Kidney (tissue), 14 donors: ENCODE measurements around the gene NHLRC4. TPM values are rescaled to one million over a fixed set of nuclear protein-coding genes. Genes with fewer than 3 reads are reported as not detected.
"Not testable (repeated sequence)": the region's sequence is repeated elsewhere in the genome, so short reads cannot be mapped to it uniquely, and the experiment has no call there.

Experiments
- DNase-seq, 5 donors: peaks; one replicate each; pipeline ENCODE4 v3.0.0-alpha.2; 2013 to 2020
- FAIRE-seq: peaks from 2 replicates; lab custom pipeline; 2012; peaks lifted over from hg19 to GRCh38; lab: Jason Lieb, UNC
- H3K27ac ChIP-seq, 2 donors: one replicate each; pipeline ENCODE4 v1.7.0; 2013; ENCODE audit warnings: low read depth in 2 of 2, low read length in 2 of 2, inconsistent platforms in 1 of 2
- H3K27me3 ChIP-seq: one replicate; pipeline ENCODE4 v1.7.1; 2013; ENCODE audit warnings: low read length, inconsistent platforms; ENCODE audit not compliant: control insufficient read depth, insufficient read depth
- H3K36me3 ChIP-seq, 3 donors: one replicate each; pipeline versions ENCODE4 v1.7.0 to v1.7.1; 2013; ENCODE audit warnings: low read length in 3 of 3, control low read depth in 1 of 3, inconsistent platforms in 1 of 3; ENCODE audit not compliant: insufficient read depth in 3 of 3, control insufficient read depth in 2 of 3
- H3K4me1 ChIP-seq, 3 donors: one replicate each; pipeline versions ENCODE4 v1.7.0 to v1.7.1; 2013; ENCODE audit warnings: low read length in 3 of 3, inconsistent platforms in 1 of 3, low read depth in 1 of 3; ENCODE audit not compliant: control insufficient read depth in 2 of 3, insufficient read depth in 2 of 3
- H3K4me3 ChIP-seq, 3 donors: one replicate each; pipeline versions ENCODE4 v1.7.0 to v1.8.1; 2013; ENCODE audit warnings: low read length in 3 of 3, control low read depth in 1 of 3, inconsistent platforms in 1 of 3
- H3K9ac ChIP-seq, 3 donors: one replicate each; pipeline versions ENCODE4 v1.7.0 to v1.7.1; 2013; ENCODE audit warnings: low read length in 3 of 3, control low read depth in 1 of 3, inconsistent platforms in 1 of 3
- H3K9me3 ChIP-seq, 3 donors: one replicate each; pipeline versions ENCODE4 v1.7.0 to v1.7.1; 2013; ENCODE audit warnings: low read length in 3 of 3, control low read depth in 1 of 3, inconsistent platforms in 1 of 3; ENCODE audit not compliant: control insufficient read depth in 2 of 3, insufficient read depth in 1 of 3
- intact Hi-C: fragments of 100-400 bp; cut with DNase I; formaldehyde crosslinking; loops from one replicate; pipeline ENCODE4 v1.11.1; 2022
- polyA plus RNA-seq: library from polyadenylated mRNA; stranded (reverse); fragments of 350-450 nt; fragmentation: Illumina TruSeq; extraction: RNeasy Lipid Tissue Mini Kit (QIAGEN cat#74804); gene quantifications from one replicate; pipeline ENCODE4 v1.2.3, GENCODE V29; 2014; ENCODE audit warnings: low read depth, low replicate concordance; ENCODE audit not compliant: insufficient read depth
- total RNA-seq: library from RNA; stranded (reverse); fragmentation: NEBNext Ultra II Directional; extraction: Animal tissue kit (Norgen Biotek cat#: 25700); gene quantifications from one replicate; pipeline ENCODE4 v1.2.1, GENCODE V29; 2021
- TF ChIP-seq, protein P1 (sequence below): IDR thresholded peaks from 3 replicates; pipeline ENCODE4 v1.5.1; 2012; ENCODE audit warnings: mild to moderate bottlenecking, moderate library complexity, borderline replicate concordance; ENCODE audit not compliant: insufficient read depth; ENCODE audit errors: extremely low read depth
- donor health status: control.
- donor health status: control.
- donor health status: control.
- donor health status: control.
- donor health status: control.
- donor health status: DM: yes; HTN: yes; CAD: no.
- donor health status: Normal renal cell carcinoma (clear cell type).

Gene NHLRC4
- total and polyA plus RNA-seq, 2 donors from 2014 or later = 3.3 to 17.4 TPM

DNA sequence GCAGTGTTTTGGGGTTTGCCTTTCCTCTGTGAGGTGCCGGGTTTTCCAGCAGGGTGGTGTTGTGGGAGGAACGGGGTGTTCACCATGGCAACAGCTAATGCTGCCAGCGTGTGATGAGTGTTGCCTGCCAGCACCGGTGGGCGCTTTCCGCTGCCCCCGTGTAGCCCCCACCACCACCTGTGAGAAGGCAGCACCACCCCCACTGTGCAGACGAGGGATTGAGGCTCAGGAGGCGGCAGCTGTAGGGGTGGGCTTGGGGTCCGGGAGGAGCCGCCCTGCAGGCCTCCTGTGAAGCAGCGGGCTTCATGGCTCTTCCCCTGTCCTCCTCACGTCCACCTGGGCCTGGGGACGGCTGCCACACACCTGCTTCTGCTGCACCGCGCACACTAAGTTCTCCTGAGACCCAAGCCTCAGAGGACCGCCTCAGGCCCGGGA is 28.3 kb downstream of the NHLRC4 start:
- TF ChIP-seq, protein P1, sequence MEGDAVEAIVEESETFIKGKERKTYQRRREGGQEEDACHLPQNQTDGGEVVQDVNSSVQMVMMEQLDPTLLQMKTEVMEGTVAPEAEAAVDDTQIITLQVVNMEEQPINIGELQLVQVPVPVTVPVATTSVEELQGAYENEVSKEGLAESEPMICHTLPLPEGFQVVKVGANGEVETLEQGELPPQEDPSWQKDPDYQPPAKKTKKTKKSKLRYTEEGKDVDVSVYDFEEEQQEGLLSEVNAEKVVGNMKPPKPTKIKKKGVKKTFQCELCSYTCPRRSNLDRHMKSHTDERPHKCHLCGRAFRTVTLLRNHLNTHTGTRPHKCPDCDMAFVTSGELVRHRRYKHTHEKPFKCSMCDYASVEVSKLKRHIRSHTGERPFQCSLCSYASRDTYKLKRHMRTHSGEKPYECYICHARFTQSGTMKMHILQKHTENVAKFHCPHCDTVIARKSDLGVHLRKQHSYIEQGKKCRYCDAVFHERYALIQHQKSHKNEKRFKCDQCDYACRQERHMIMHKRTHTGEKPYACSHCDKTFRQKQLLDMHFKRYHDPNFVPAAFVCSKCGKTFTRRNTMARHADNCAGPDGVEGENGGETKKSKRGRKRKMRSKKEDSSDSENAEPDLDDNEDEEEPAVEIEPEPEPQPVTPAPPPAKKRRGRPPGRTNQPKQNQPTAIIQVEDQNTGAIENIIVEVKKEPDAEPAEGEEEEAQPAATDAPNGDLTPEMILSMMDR = no peak
- FAIRE-seq = no peak
- peaks cover 0 to 5% (median 2%) of the 10 kb centered on the region in 3 donors for H3K36me3 ChIP-seq
- H3K27me3 ChIP-seq = no peaks in the 10 kb centered on the region
- no peak overlapping the region for H3K4me3 ChIP-seq
- intact Hi-C loops = no loop called here
- no peak overlapping the region for H3K27ac ChIP-seq
- H3K4me1 ChIP-seq = peaks cover 6 to 47% (median 30%) of the 10 kb centered on the region in 3 donors
- no peak overlapping the region for H3K9ac ChIP-seq
- peak in 1 of 5 donors; percentile 38 for DNase-seq
- no peaks in the 10 kb centered on the region for H3K9me3 ChIP-seq

DNA sequence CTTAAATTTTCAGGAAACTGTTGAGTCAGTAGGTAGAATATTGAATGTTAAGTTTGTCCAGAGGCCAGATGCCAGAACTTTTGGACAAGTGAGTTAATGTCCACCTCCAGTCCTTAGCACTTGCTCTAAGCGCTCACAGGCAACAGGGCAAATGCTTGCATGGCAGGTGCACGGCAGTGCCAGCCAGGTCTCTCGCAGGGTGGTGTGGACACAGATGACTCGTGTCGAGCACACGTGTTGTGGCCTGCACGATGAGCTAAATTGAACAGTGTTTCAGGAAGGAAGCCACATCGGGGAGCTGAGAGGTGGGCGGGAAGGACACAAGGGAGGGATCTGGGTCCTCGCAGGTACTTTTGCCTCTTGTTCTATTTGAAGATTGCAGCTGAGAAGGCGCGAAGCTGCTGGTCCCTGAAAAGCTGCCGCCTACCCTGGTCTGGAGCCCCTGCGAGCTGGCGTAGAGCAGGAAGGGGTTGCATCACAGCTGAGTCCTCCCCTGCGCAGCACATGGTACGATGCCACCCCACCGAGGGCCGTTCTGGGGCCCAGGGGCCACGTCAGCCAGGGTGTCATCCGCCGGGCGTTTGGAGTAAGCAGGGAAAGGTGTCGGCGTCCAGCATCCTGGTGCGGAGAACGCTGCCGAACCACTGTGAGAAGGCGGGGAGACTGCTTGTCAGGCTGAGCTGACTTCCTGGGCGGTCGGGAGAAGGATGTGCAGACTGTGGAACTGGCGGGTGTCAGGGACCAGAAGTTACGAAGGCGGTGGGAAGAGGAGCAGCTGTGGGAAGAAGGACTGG is 29.3 kb downstream of the NHLRC4 start:
- H3K4me3 ChIP-seq = no peak overlapping the region
- no peaks in the 10 kb centered on the region for H3K9me3 ChIP-seq
- peaks cover under 1 to 40% (median 26%) of the 10 kb centered on the region in 3 donors for H3K4me1 ChIP-seq
- intact Hi-C loops = no loop called here
- TF ChIP-seq, protein P1 = no peak
- peaks cover 0 to 5% (median 2%) of the 10 kb centered on the region in 3 donors for H3K36me3 ChIP-seq
- DNase-seq = peak in 1 of 5 donors; percentile 25
- FAIRE-seq = no peak
- H3K27ac ChIP-seq = peak overlapping the region in 1 of 2 donors; percentile 12
- H3K27me3 ChIP-seq = no peaks in the 10 kb centered on the region
- no peak overlapping the region for H3K9ac ChIP-seq

DNA sequence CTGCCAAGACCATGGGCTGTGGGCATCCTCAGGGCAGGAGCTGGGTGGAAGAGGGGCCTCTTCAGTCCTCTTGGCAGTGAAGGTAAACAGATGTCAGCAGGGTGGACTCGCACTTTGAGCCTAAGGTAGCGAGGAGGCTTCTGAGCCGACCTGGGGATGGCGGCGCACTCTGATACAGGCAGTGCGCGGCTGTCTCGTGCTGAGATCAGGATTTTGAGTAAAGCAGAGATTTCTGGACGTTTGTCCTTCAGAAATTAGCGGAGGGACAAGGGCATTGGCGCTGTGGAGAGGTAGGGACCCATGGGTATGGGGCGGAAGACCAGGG is 29.9 kb downstream of the NHLRC4 start:
- no peak for FAIRE-seq

DNA sequence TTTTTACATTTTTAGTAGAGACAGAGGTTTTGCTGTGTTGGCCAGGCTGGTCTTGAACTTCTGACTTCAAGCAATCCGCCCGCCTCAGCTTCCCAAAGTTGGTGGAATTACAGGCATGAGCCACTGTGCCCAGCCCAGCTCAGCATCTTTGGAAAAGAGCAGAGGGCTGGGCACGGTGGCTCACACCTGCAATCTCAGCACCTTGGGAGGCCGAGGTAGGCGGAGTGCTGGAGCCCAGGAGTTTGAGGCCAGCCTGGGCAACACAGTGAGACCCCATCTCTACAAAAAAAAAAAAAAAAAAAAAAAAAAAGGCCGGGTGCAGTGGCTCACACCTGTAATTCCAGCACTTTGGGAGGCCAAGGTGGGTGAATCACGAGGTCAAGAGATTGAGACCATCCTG is 30.9 kb downstream of the NHLRC4 start:
- H3K27me3 ChIP-seq, H3K27ac ChIP-seq, H3K36me3 ChIP-seq, DNase-seq, H3K9me3 ChIP-seq, FAIRE-seq, intact Hi-C loops, H3K4me3 ChIP-seq, H3K9ac ChIP-seq: not testable (repeated sequence)
- H3K4me1 ChIP-seq = peaks cover 0 to 27% (median 14%) of the 10 kb centered on the region in 3 donors

More for the DNA sequence above, 29.9 kb downstream of the NHLRC4 start:
- H3K9me3 ChIP-seq = no peaks in the 10 kb centered on the region
- H3K9ac ChIP-seq = no peak overlapping the region
- intact Hi-C loops = no loop called here
- H3K36me3 ChIP-seq = peaks cover 0 to 5% (median 2%) of the 10 kb centered on the region in 3 donors
- no peak overlapping the region for H3K27ac ChIP-seq
- no peak for DNase-seq
- TF ChIP-seq, protein P1 = no peak
- peaks cover 0 to 36% (median 24%) of the 10 kb centered on the region in 3 donors for H3K4me1 ChIP-seq
- no peaks in the 10 kb centered on the region for H3K27me3 ChIP-seq
- no peak overlapping the region for H3K4me3 ChIP-seq
